Endothelial cell of umbilical vein (primary cell): ENCODE data around the gene VSTM2B. TPM values are rescaled to one million over a fixed set of nuclear protein-coding genes. Genes with fewer than 3 reads are reported as not detected.

Experiments used
- BruUV-seq: library from RNA; stranded (reverse); fragments of 400-500 nt; replicated peaks from 2 replicates; lab custom pipeline; 2021; lab: Mats Ljungman, UMichigan
- CTCF ChIA-PET: fragments of 300-600, 350-600 bp; sonication (Branson Sonifier 250); formaldehyde crosslinking; loops from one replicate; lab custom pipeline; 2021; ENCODE audit warnings: antibody characterized with exemption, inconsistent platforms; lab: Charles Lee
- POLR2A ChIA-PET: fragments of 300-600, 350-600 bp; sonication (Branson Sonifier 250); formaldehyde crosslinking; loops from one replicate; lab custom pipeline; 2021; ENCODE audit warnings: antibody characterized with exemption, inconsistent platforms; lab: Charles Lee
- DNase-seq: peaks from one replicate; pipeline ENCODE4 v3.0.0-alpha.2; 2011; ENCODE audit warnings: low read depth, low spot score
- FAIRE-seq: peaks from 2 replicates; lab custom pipeline; 2011; peaks lifted over from hg19 to GRCh38; lab: Jason Lieb, UNC
- H2AFZ ChIP-seq: 2 replicates; pipeline ENCODE4 v1.6.0; 2012; ENCODE audit warnings: low read depth, low read length, control low read depth, inconsistent platforms
- H3K27ac ChIP-seq: 2 replicates; pipeline ENCODE4 v1.5.1; 2011; ENCODE audit warnings: low read depth, mild to moderate bottlenecking, control low read depth, low read length, moderate library complexity; ENCODE audit not compliant: insufficient read depth
- H3K27me3 ChIP-seq, 2 experiments: 2 replicates each; pipeline versions ENCODE4 v1.6.0 to v1.6.1; 2011; ENCODE audit warnings: low read length in 2 of 2, mixed read lengths in 1 of 2; ENCODE audit not compliant: control insufficient read depth in 2 of 2, insufficient read depth in 2 of 2
- H3K36me3 ChIP-seq, 2 experiments: 2 replicates in 1 of 2; 3 replicates in 1 of 2; pipeline ENCODE4 v1.5.1; 2011; ENCODE audit warnings: low read length in 2 of 2, mild to moderate bottlenecking in 1 of 2, moderate library complexity in 1 of 2; ENCODE audit not compliant: control insufficient read depth in 2 of 2, insufficient read depth in 2 of 2; ENCODE audit errors: extremely low read depth in 1 of 2
- H3K4me1 ChIP-seq: 3 replicates; pipeline ENCODE4 v1.5.1; 2011; ENCODE audit warnings: mild to moderate bottlenecking, low read length; ENCODE audit not compliant: control insufficient read depth, insufficient read depth; ENCODE audit errors: extremely low read depth
- H3K4me2 ChIP-seq: 2 replicates; pipeline ENCODE4 v1.6.1; 2011; ENCODE audit warnings: low read length, control low read depth, mixed read lengths; ENCODE audit not compliant: insufficient read depth
- H3K4me3 ChIP-seq, 3 experiments: fragments of 200-600 bp in 1 of 3; sonication (generic), shearing (Covaris generic) in 1 of 3; replicated peaks in 1 of 3; 2 replicates each; pipeline ENCODE4 v1.5.1; 2011 to 2016; ENCODE audit warnings: control low read depth in 3 of 3, low read length in 3 of 3, mild to moderate bottlenecking in 2 of 3, inconsistent platforms in 1 of 3, low read depth in 1 of 3, moderate library complexity in 1 of 3; ENCODE audit not compliant: insufficient read depth in 1 of 3
- H3K79me2 ChIP-seq: 2 replicates; pipeline ENCODE4 v1.6.0; 2012; ENCODE audit warnings: low read length, inconsistent platforms; ENCODE audit not compliant: control insufficient read depth, insufficient read depth
- H3K9ac ChIP-seq: replicated peaks from 2 replicates; pipeline ENCODE3; 2011; ENCODE audit warnings: low read length, control low read depth; ENCODE audit not compliant: insufficient read depth; ENCODE audit errors: extremely low read depth
- H3K9me1 ChIP-seq: replicated peaks from 3 replicates; pipeline ENCODE4 v1.6.0; 2011; ENCODE audit warnings: mild to moderate bottlenecking, low read length; ENCODE audit not compliant: control insufficient read depth, insufficient read depth; ENCODE audit errors: extremely low read depth
- H3K9me3 ChIP-seq: replicated peaks from 2 replicates; pipeline ENCODE4 v1.5.1; 2012; ENCODE audit warnings: low read length, inconsistent platforms; ENCODE audit not compliant: control insufficient read depth, insufficient read depth
- H4K20me1 ChIP-seq: replicated peaks from 2 replicates; pipeline ENCODE3; 2011; ENCODE audit warnings: mild to moderate bottlenecking, low read length; ENCODE audit not compliant: control insufficient read depth, insufficient read depth; ENCODE audit errors: extremely low read depth
- EZH2 ChIP-seq: IDR thresholded peaks from 2 replicates; pipeline ENCODE4 v1.6.1; 2012; ENCODE audit warnings: borderline replicate concordance, low read depth, mild to moderate bottlenecking, moderate library complexity, low read length, inconsistent platforms; ENCODE audit not compliant: severe bottlenecking
- FOS ChIP-seq: IDR thresholded peaks from 2 replicates; pipeline ENCODE4 v1.6.1; 2011; ENCODE audit warnings: mild to moderate bottlenecking, low read length, moderate library complexity, borderline replicate concordance; ENCODE audit not compliant: insufficient read depth
- GATA2 ChIP-seq: IDR thresholded peaks from 2 replicates; pipeline ENCODE4 v1.7.0; 2011; ENCODE audit warnings: low read depth, mild to moderate bottlenecking, moderate library complexity, mixed read lengths, low read length; ENCODE audit not compliant: insufficient read length, insufficient read depth
- JUN ChIP-seq: IDR thresholded peaks from 2 replicates; pipeline ENCODE4 v1.6.1; 2011; ENCODE audit warnings: borderline replicate concordance, low read depth; ENCODE audit not compliant: insufficient read length, insufficient read depth
- MYC ChIP-seq: IDR thresholded peaks from one replicate; pipeline ENCODE4 v1.6.1; 2011; ENCODE audit warnings: mild to moderate bottlenecking, low read depth, low read length
- POLR2A ChIP-seq: IDR thresholded peaks from 2 replicates; pipeline ENCODE4 v1.6.1; 2012; ENCODE audit warnings: low read depth, mild to moderate bottlenecking, control low read depth, low read length
- POLR2AphosphoS5 ChIP-seq: IDR thresholded peaks from 2 replicates; pipeline ENCODE4 v1.6.1; 2012; ENCODE audit warnings: low read depth, mild to moderate bottlenecking, control low read depth, low read length, moderate library complexity; ENCODE audit not compliant: insufficient read depth
- dilution Hi-C: fragments of 300-500 bp; cut with MboI; formaldehyde crosslinking; loops from one replicate; pipeline ENCODE4 v1.15.0; 2019; ENCODE audit warnings: low sequenced_read_pairs; ENCODE audit not compliant: extremely low pct_ligation_motif_present
- intact Hi-C: fragments of 100-400 bp; cut with micrococcal nuclease; formaldehyde crosslinking; loops from one replicate; pipeline ENCODE4 v1.10.0; 2022
- polyA plus RNA-seq, 4 experiments: library from polyadenylated mRNA; depleted of rRNA in 3 of 4; stranded (reverse) in 3 of 4; unstranded in 1 of 4; fragments of >200 nt; gene quantifications; 2 replicates each; pipeline versions ENCODE4 v1.2.1 to v1.2.3, GENCODE V29; 2011 to 2012; ENCODE audit warnings: missing spikeins in 1 of 4
- total RNA-seq: library from RNA; stranded (reverse); gene quantifications from 2 replicates; pipeline ENCODE4 v1.2.3, GENCODE V29; 2021
- TF ChIP-seq, protein P1 (sequence below), 2 donors: IDR thresholded peaks; 1 replicate in 1 of 2; 2 replicates in 1 of 2; pipeline ENCODE4 v1.5.1; 2011; ENCODE audit warnings: low read length in 2 of 2, mild to moderate bottlenecking in 2 of 2, moderate library complexity in 2 of 2, control low read depth in 1 of 2, inconsistent platforms in 1 of 2, low read depth in 1 of 2; ENCODE audit not compliant: insufficient read depth in 1 of 2; ENCODE audit errors: extremely low read depth in 1 of 2
- TF ChIP-seq, protein P2 (sequence below): IDR thresholded peaks from 2 replicates; pipeline ENCODE4 v1.6.1; 2011; ENCODE audit not compliant: insufficient read depth, insufficient read length

VSTM2B gene
- total and polyA plus RNA-seq, 2 donors (not counting 3 experiments of a cell fraction or from before 2014, with no cell fraction given), result not detected

DNA sequence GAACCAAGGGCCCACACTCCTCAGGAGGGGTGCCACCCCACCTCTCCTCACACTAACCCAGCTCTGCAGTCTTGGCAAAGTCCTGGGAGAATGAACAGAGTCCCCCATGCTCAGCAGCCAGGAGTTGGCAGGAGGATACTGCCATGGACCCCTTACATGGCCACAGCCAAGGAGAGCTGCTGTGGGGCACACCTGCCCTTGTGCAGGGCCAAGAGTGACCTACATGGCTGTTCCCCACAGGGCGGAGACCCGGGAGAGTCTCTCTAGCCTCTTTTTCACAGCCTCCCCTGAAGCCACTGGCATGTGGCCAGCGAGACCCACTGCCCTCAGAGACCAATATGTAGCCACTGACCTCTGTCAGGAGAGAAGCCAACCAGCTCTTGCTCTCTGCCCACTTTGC is 45.9 kb upstream of the VSTM2B start:
- no peak overlapping the region for H3K27ac ChIP-seq
- no peak overlapping the region for H2AFZ ChIP-seq
- H3K9me3 ChIP-seq, result peaks cover 2% of the 10 kb centered on the region
- no peak for DNase-seq
- no peaks in the 10 kb centered on the region for H3K36me3 ChIP-seq
- no peak for TF ChIP-seq FOS
- TF ChIP-seq, protein P1, sequence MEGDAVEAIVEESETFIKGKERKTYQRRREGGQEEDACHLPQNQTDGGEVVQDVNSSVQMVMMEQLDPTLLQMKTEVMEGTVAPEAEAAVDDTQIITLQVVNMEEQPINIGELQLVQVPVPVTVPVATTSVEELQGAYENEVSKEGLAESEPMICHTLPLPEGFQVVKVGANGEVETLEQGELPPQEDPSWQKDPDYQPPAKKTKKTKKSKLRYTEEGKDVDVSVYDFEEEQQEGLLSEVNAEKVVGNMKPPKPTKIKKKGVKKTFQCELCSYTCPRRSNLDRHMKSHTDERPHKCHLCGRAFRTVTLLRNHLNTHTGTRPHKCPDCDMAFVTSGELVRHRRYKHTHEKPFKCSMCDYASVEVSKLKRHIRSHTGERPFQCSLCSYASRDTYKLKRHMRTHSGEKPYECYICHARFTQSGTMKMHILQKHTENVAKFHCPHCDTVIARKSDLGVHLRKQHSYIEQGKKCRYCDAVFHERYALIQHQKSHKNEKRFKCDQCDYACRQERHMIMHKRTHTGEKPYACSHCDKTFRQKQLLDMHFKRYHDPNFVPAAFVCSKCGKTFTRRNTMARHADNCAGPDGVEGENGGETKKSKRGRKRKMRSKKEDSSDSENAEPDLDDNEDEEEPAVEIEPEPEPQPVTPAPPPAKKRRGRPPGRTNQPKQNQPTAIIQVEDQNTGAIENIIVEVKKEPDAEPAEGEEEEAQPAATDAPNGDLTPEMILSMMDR (IDR thresholded peaks at IDR 0.05; ENCODE audit: extremely low read depth in 1 of 2, insufficient read depth in 1 of 2, low read depth in 1 of 2, low read length in 2 of 2), result no peak
- TF ChIP-seq POLR2AphosphoS5, result no peak
- TF ChIP-seq, protein P2, sequence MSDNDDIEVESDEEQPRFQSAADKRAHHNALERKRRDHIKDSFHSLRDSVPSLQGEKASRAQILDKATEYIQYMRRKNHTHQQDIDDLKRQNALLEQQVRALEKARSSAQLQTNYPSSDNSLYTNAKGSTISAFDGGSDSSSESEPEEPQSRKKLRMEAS, result no peak
- TF ChIP-seq EZH2, result no peak
- TF ChIP-seq MYC, result no peak
- no peak for TF ChIP-seq JUN
- TF ChIP-seq GATA2, result no peak
- no peak for TF ChIP-seq POLR2A
- no peaks in the 10 kb centered on the region for H3K79me2 ChIP-seq
- no peaks in the 10 kb centered on the region for H3K4me1 ChIP-seq
- H3K4me2 ChIP-seq, result no peak overlapping the region
- H4K20me1 ChIP-seq, result no peaks in the 10 kb centered on the region
- no peak for FAIRE-seq
- dilution Hi-C loops (no loop called here), intact Hi-C loops (no loop called here)
- POLR2A ChIA-PET, result no interaction called here
- H3K9ac ChIP-seq, result no peak overlapping the region
- H3K9me1 ChIP-seq, result no peaks in the 10 kb centered on the region
- no peaks in the 10 kb centered on the region for H3K27me3 ChIP-seq
- CTCF ChIA-PET, result no interaction called here
- no TSS peak for BruUV-seq
- H3K4me3 ChIP-seq, result no peak overlapping the region
